Stimulated activated naive CD8-positive, alpha-beta T cell treated with anti-CD3 and anti-CD28 coated beads, Interleukin-15, Interleukin-2, amounts not matched to agents 100 ng/mL and 50 ng/mL, for 24 hours (primary cell): Measurements from ENCODE around the gene VPS18.
A peak's percentile ranks its signal among the peaks of the same experiment; 100 is the strongest.

Source experiments
- H3K27ac Mint-ChIP-seq: one replicate; pipeline ENCODE4 v1.8.0; 2021; ENCODE audit warnings: mild to moderate bottlenecking, mixed read lengths
- H3K27me3 Mint-ChIP-seq: one replicate; pipeline ENCODE4 v1.8.0; 2021; ENCODE audit warnings: mixed read lengths
- H3K36me3 Mint-ChIP-seq: one replicate; pipeline ENCODE4 v1.8.0; 2021; ENCODE audit warnings: low read depth, mixed read lengths
- H3K4me1 Mint-ChIP-seq: one replicate; pipeline ENCODE4 v1.8.0; 2021; ENCODE audit warnings: low read depth, mixed read lengths
- H3K4me3 Mint-ChIP-seq: one replicate; pipeline ENCODE4 v1.8.0; 2021; ENCODE audit warnings: mild to moderate bottlenecking, mixed read lengths
- H3K9me3 Mint-ChIP-seq: one replicate; pipeline ENCODE4 v1.8.0; 2021; ENCODE audit warnings: mixed read lengths

Gene VPS18

DNA sequence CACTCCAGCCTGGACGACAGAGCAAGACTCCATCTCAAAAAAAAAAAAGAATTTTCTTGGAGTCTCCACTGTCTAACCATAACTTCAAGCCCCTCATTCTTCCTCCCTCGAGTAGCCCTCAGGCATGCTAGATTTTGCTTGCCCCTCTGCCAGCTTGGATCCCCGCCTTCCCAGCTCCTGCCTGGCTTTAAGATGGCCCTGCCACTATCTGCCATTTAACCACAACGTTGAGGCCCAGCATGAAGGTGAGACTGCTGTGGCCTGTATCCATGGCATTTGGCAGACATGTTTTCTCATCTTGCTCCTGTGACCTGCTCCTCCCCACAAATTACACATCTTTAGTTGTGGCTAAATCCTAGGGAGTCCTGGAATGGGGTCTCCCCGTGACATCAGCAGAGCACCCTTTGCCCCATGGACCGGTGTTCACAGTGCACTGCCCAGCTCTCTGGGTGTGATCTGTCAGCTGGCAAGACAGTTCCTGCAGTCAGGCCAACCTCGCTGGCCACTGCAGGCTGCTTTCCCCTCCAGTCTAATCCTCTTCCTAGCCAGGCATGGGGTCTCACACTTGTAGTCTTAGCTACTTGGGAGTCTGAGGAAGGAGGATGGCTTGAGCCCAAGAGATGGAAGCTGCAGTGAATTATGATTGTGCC is 10.4 kb downstream of the VPS18 start:
- Mint-ChIP-seq H3K4me3 (no peak overlapping the region), H3K27ac (no peak overlapping the region), H3K27me3 (no peaks in the 10 kb centered on the region), H3K9me3 (no peaks in the 10 kb centered on the region), H3K36me3 (peaks cover 20% of the 10 kb centered on the region), H3K4me1 (peaks cover 27% of the 10 kb centered on the region)

DNA sequence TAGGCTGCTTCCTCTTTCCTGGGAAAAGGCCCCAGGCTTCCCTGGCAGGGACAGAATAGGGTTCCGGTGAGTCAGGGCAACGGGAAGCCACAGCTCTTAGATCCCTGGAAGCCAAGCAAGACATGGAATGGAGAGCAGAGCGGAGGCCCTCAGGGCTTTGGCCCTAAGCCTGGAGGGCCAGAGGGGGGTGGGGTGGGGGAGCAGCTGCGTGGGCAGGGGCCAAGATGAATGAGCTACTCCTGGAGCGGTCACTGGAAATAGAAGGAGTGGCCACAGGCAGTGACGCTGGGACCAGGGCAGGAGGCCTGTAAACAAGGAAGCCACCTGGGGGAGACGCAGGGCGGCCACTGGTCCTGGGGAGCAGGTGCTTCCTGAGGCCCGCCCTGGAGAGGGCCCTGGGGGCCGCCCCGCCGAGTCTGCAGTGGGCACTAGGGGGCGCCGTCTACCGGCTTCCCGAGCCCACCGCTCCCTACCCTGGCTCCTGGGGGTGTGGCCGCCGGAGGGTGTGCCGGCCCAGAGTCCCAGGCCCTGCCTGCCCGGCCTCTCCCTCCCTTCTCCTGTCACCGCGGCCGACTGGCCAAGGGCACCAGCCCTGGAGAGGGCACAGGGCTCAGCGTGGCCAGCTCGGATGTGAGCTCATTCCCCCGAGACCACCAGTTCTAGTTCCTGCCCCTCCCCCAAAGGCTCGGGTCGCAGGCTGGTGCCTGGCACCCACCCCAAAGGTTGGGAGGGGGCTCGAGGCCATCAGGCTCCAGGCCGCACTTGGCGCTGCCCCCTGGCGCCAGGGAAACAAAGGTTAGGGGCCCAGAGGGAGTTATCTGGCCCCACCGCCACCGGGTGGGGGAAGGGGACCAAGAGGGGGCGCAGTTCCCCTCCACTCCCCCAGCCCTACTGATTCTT is 12.1 kb downstream of the VPS18 start:
- Mint-ChIP-seq H3K4me3 (peak overlapping the region; percentile 79), H3K36me3 (peaks cover 14% of the 10 kb centered on the region), H3K9me3 (no peaks in the 10 kb centered on the region), H3K27me3 (no peaks in the 10 kb centered on the region), H3K4me1 (peaks cover 30% of the 10 kb centered on the region), H3K27ac (no peak overlapping the region)

DNA sequence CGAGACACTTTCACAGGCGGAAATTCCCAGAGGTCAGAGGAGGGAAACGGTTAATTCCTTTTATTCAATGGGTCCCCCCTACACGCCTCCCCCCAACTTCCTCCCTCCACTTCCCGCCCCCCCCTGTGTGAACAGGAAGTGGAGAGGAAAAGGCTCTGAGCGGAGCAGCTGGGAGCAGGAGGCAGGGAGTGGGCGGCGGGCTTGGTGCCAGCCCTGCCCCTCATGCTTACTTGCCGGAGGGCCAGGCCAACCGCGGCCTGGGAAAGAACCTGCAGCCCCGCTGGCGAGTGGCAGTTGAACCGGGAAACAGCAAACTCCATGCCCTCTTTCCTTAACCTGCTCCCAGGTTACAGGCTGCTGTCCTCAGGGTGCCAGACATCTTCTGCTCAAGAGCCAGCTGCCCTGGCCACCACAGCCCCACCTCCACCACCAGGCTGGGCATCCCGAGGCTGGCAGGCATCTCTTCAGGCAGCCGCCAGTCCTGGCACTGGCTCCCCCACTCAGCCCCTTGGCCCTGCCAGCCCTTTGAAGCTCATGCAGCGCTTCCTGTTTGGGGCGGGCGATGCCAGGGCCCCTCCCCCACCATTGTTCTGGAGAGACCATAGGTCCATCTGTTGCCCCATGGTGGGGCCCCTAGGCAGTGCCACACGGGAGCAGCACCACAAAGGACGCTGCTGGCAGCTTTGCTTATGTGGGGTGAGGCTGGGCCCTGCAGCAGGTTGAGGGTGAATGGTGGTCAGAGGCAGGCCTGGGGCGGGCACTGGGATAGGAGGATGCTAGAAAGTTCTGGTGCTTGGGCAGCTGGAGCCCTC is 12.9 kb downstream of the VPS18 start:
- peaks cover 30% of the 10 kb centered on the region for H3K4me1 Mint-ChIP-seq
- peaks cover 14% of the 10 kb centered on the region for H3K36me3 Mint-ChIP-seq
- no peaks in the 10 kb centered on the region for H3K9me3 Mint-ChIP-seq
- peak overlapping the region; percentile 79 for H3K4me3 Mint-ChIP-seq
- H3K27ac Mint-ChIP-seq, result peak overlapping the region; percentile 85
- no peaks in the 10 kb centered on the region for H3K27me3 Mint-ChIP-seq

DNA sequence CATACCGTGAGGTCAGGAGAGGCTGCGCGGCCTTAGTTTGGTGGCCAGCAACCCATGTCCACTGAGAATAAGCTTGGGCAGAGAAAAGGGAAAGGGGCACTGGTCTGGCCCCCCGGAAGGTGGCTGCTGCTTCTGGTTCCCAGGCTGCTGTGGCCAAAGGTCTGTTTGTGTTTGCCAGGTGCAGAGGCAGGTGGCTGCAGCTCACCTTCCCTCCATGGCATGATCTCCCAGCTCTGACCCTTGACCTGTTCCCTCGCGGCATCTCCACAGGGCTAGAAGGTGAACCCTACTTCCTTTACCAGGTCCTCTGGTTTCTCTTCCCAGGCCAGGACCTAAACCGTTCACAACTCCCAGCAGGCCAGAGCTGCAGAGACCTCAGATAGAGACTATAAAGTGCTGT is 13.8 kb downstream of the VPS18 start:
- peaks cover 25% of the 10 kb centered on the region for H3K4me1 Mint-ChIP-seq

DNA sequence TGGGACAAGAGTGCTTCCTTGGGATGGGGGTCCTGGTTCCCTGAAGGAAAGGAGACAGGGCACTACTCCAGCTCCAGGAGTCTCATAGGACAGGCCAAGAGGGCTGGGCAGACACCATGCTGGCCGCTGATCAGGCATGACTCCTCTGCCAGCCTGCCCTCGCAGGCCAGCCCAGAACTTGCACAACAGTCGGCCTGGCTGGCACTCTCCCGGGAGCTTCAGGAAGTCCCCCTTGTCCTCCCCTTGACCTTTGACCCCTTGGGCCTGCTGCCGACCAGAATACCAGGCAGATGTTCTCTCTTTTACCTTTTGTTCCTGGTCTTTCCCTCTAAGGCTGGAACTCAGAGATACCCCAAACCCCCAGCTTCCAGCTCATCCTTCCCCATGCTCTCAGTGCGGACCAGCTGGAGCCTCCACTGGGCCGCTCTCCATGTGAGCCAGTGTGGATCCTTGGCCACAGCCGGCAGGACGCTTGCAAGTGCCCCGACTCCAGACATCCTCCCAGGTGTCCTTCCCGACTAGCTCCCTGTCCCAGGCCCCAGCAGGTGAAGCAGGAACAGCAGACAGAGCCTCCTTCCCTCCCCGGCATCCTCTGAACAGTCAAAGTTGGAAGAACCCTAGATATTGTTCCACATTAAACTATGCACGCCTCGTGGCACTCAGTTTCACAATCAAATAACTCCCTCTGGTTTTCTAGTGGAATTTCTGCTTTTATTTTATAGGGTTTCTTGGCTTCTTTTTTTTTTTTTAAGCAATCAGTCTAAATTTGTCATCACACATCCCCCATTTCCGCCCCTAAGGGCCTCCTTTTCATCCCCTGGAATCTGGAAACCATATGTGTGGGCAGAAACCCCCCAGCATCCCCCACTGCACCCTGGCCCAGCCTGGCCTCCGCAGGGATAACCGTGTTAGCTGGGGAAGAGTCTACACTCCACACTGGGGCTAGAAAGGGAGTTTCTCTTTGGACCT is 15.7 kb downstream of the VPS18 start:
- no peaks in the 10 kb centered on the region for H3K36me3 Mint-ChIP-seq
- no peak overlapping the region for H3K4me3 Mint-ChIP-seq
- H3K4me1 Mint-ChIP-seq, result peaks cover 9% of the 10 kb centered on the region
- H3K27ac Mint-ChIP-seq, result no peak overlapping the region
- H3K9me3 Mint-ChIP-seq, result no peaks in the 10 kb centered on the region
- no peaks in the 10 kb centered on the region for H3K27me3 Mint-ChIP-seq

More for the DNA sequence above, 13.8 kb downstream of the VPS18 start:
- no peaks in the 10 kb centered on the region for H3K9me3 Mint-ChIP-seq
- H3K4me3 Mint-ChIP-seq, result peak overlapping the region; percentile 79
- H3K27me3 Mint-ChIP-seq, result no peaks in the 10 kb centered on the region
- no peak overlapping the region for H3K27ac Mint-ChIP-seq
- peaks cover 9% of the 10 kb centered on the region for H3K36me3 Mint-ChIP-seq

DNA sequence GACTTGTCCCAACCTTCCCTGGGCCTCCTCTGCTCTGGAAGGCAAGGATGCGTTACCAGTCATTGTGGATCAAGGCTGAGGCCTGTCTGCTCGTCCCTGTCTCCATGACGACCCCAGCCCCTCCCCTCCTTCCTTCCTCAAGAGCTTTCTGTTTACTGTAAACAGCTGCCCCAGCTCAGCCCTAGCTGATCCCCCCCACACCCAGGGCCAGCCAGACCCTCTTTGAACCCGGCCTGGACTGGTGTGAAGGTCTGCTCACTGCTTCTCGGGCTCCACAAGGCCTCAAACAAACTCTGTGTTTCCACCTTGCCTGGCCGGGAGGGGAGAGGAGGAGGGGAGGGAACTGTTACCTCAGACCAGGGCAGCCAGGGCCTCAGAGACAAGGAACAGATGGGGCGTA is 16.9 kb downstream of the VPS18 start:
- no peak overlapping the region for H3K27ac Mint-ChIP-seq
- H3K27me3 Mint-ChIP-seq, result no peaks in the 10 kb centered on the region
- H3K4me1 Mint-ChIP-seq, result peaks cover 9% of the 10 kb centered on the region
- no peaks in the 10 kb centered on the region for H3K9me3 Mint-ChIP-seq
- no peaks in the 10 kb centered on the region for H3K36me3 Mint-ChIP-seq
- no peak overlapping the region for H3K4me3 Mint-ChIP-seq

DNA sequence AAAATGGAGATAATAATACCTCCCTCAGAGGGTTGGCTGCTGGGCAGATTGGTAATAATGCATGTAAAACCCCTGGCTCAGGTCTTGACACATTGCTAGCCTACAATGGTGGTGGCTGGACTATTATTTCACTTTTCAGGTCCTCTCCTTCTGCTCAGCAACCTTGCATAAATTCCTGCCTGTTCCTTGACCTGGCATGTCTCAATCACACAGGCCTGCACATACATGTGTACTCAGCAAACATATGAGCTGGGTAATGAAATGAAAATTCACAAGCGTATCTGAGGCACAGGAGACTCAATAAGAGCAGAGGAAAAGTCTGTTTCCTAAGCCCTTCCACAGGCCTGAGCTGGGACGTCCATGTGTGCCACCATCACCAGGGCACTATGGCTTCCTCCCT is 17.4 kb downstream of the VPS18 start:
- Mint-ChIP-seq H3K4me1 (peaks cover 9% of the 10 kb centered on the region), H3K27me3 (no peaks in the 10 kb centered on the region), H3K36me3 (no peaks in the 10 kb centered on the region), H3K4me3 (no peak overlapping the region), H3K27ac (no peak overlapping the region), H3K9me3 (no peaks in the 10 kb centered on the region)

DNA sequence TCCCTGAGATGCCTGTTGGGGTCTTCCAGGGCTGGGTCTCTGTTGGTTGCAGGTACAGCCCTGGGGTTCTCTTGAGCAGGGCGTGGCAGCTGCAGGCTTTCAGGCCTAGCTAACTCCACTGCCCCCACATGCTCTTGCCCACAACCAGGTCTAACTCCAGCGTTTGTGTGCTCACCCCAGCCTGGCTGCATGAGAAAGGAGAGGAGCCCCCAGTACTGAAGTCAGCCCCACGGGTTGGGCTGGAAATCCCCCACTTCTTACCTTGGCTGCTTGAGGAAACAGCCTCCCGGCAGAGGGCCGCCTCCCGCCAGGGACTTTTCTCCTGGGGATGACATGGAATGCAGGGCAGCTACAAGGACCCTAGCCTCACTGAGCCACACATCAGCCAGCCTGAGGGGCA is 18.2 kb downstream of the VPS18 start:
- Mint-ChIP-seq H3K36me3 (no peaks in the 10 kb centered on the region), H3K27ac (no peak overlapping the region), H3K4me3 (no peak overlapping the region), H3K27me3 (no peaks in the 10 kb centered on the region), H3K4me1 (peaks cover 4% of the 10 kb centered on the region), H3K9me3 (no peaks in the 10 kb centered on the region)

DNA sequence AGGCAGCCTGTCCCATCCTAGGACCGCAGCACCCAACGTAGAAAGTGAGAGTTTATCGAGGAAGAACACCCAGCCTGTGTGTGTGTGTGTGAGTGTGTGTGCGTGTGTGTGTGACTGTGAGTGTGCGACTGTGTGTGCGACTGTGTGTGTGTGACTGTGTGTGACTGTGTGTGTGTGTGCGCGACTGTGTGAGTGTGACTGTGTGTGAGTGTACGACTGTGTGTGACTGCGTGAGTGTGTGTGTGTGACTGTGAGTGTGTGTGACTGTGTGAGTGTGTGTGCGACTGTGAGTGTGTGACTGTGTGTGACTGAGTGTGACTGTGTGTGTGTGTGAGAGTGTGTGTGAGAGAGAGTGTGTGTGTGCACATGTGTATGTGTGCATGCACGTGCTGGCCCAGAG is 19.8 kb downstream of the VPS18 start:
- Mint-ChIP-seq H3K36me3 (no peaks in the 10 kb centered on the region), H3K27ac (no peak overlapping the region), H3K9me3 (no peaks in the 10 kb centered on the region), H3K4me3 (no peak overlapping the region), H3K4me1 (peaks cover 3% of the 10 kb centered on the region), H3K27me3 (no peaks in the 10 kb centered on the region)

DNA sequence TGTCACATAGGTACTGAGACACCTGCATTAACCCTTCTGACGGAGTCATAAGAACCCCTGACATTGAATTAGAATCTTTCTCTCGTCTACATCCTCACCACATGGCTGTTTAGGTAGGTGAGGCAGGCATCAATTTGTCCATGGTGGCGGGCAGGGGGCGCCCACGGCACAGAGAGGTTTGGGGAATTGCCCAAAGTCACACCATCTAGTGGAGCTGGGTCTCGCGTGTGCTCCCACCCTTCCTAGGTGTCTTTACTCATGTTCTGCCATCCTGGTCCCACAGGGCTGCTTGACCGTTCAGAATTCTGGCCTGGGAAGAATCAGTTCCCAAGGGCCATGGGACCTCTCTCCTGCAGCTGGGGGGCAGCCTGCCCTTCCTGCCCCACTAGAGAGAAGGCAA is 20.2 kb downstream of the VPS18 start:
- Mint-ChIP-seq H3K27me3 (no peaks in the 10 kb centered on the region), H3K36me3 (no peaks in the 10 kb centered on the region), H3K9me3 (no peaks in the 10 kb centered on the region), H3K4me1 (peaks cover 3% of the 10 kb centered on the region), H3K27ac (no peak overlapping the region), H3K4me3 (no peak overlapping the region)

DNA sequence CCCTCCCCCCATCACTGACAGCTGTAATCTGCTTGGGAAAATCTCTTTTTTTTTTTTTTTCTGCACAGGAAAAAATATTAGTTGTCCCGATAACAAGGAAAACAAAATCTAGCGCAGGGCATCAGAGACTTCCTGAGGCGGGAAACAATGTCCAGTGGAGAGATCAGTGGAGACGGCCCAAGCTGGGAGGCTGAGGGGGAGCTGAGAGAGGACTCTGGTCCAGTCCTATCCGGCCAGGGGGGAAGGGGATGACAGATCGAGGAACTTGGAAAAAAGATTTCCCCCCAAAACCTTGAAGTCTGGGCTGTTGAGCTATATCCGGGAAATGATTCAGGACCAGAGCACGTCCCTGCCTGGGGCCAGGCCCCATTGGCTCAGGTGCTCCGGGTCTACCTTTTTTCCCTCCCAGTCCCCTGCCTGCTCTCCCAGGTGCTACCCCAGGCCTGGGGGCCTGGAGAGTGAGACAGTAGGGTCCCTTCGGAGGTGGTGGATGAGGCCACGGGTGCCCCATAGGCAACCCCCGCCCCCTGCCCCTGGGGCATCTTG is 20.9 kb downstream of the VPS18 start:
- Mint-ChIP-seq H3K27me3 (no peaks in the 10 kb centered on the region), H3K9me3 (no peaks in the 10 kb centered on the region), H3K27ac (no peak overlapping the region), H3K4me1 (peaks cover 2% of the 10 kb centered on the region), H3K36me3 (no peaks in the 10 kb centered on the region), H3K4me3 (no peak overlapping the region)

DNA sequence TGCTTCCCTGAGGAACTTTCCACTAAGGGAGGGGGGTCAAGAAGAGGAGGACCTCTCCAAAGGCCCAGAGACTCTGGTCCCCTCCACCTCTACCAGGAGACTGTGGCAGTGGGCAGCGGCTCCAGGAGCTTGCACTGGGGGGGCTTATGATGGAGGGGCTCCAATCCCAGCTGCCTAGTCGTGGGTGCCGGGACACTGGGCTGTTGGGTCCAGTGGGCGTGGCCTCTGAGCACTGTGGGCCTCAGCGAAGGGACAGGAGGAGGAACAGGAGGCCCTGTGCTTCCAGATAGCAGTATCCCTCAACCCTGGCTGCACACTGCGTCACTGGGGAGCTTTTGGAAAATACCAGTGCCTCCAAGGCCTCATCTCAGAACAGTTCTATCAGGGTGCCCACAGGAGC is 21.4 kb downstream of the VPS18 start:
- H3K4me3 Mint-ChIP-seq, result no peak overlapping the region
- H3K9me3 Mint-ChIP-seq, result no peaks in the 10 kb centered on the region
- no peaks in the 10 kb centered on the region for H3K36me3 Mint-ChIP-seq
- H3K27me3 Mint-ChIP-seq, result no peaks in the 10 kb centered on the region
- no peak overlapping the region for H3K27ac Mint-ChIP-seq
- no peaks in the 10 kb centered on the region for H3K4me1 Mint-ChIP-seq

DNA sequence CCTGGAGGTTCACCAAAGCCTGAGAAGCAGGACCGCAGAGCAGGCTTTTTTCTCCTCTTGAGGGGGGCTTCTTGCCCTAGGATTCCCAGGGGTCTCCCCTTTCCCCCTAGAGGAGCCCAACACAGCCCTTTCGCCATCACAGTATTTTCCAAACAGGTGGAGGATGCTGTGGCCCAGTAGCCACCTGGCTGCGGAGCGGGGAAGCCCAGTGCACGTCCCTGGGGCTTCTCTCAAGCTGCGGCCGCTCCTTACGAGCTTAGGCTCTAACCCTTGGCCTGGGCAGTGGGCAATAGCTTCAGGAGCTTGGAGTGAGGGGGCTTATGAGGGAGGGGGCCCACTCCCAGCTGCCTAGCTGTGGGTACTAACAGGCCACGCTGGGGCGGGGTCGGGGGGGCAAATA is 23.3 kb downstream of the VPS18 start:
- H3K9me3 Mint-ChIP-seq, result no peaks in the 10 kb centered on the region
- H3K27ac Mint-ChIP-seq, result no peak overlapping the region
- H3K4me3 Mint-ChIP-seq, result no peak overlapping the region
- H3K36me3 Mint-ChIP-seq, result no peaks in the 10 kb centered on the region
- H3K4me1 Mint-ChIP-seq, result no peaks in the 10 kb centered on the region
- H3K27me3 Mint-ChIP-seq, result no peaks in the 10 kb centered on the region
